Measurements from ENCODE around the gene MACROH2A1.

The MACROH2A1 gene

GRCh38 chr5:135349886-135350285, 49.1 kb downstream of the MACROH2A1 start:
- no peak overlapping the region for H3K4me3 ChIP-seq (ENCODE audit: control insufficient read depth, low read depth, low read length)
- DNase-seq (ENCODE audit: low read depth), result no peak
- no peak for TF ChIP-seq CTCF (IDR thresholded peaks at IDR 0.05; ENCODE audit: control insufficient read depth, insufficient read depth, low read depth, low read length, missing control alignments)

- H3K4me3 ChIP-seq (ENCODE audit: control insufficient read depth, low read depth, low read length), result no peak overlapping the region
- no peak for TF ChIP-seq CTCF (IDR thresholded peaks at IDR 0.05; ENCODE audit: control insufficient read depth, insufficient read depth, low read depth, low read length, missing control alignments)
- DNase-seq (ENCODE audit: low read depth), result no peak
These were observed 49.6 kb downstream of the MACROH2A1 start for GRCh38 chr5:135349451-135349850.

GRCh38 chr5:135348918-135349317, 50.1 kb downstream of the MACROH2A1 start:
- DNase-seq (ENCODE audit: low read depth), result no peak
- no peak for TF ChIP-seq CTCF (IDR thresholded peaks at IDR 0.05; ENCODE audit: control insufficient read depth, insufficient read depth, low read depth, low read length, missing control alignments)

GRCh38 chr5:135347392-135347791, 51.6 kb downstream of the MACROH2A1 start:
- no peak overlapping the region for H3K4me3 ChIP-seq (ENCODE audit: control insufficient read depth, low read depth, low read length)
- TF ChIP-seq CTCF (IDR thresholded peaks at IDR 0.05; ENCODE audit: control insufficient read depth, insufficient read depth, low read depth, low read length, missing control alignments), result no peak
- no peak for DNase-seq (ENCODE audit: low read depth)

More at GRCh38 chr5:135348918-135349317, 50.1 kb downstream of the MACROH2A1 start:
- no peak overlapping the region for H3K4me3 ChIP-seq (ENCODE audit: control insufficient read depth, low read depth, low read length)

GRCh38 chr5:135345956-135346731, 52.9 kb downstream of the MACROH2A1 start:
- TF ChIP-seq CTCF (IDR thresholded peaks at IDR 0.05; ENCODE audit: control insufficient read depth, insufficient read depth, low read depth, low read length, missing control alignments), result no peak
- no peak overlapping the region for H3K4me3 ChIP-seq (ENCODE audit: control insufficient read depth, low read depth, low read length)
- no peak for DNase-seq (ENCODE audit: low read depth)

- TF ChIP-seq CTCF (IDR thresholded peaks at IDR 0.05; ENCODE audit: control insufficient read depth, insufficient read depth, low read depth, low read length, missing control alignments), result no peak
- H3K4me3 ChIP-seq (ENCODE audit: control insufficient read depth, low read depth, low read length), result no peak overlapping the region
- DNase-seq (ENCODE audit: low read depth), result no peak
These were observed 54.7 kb downstream of the MACROH2A1 start for GRCh38 chr5:135344349-135344748.

All from AG09309 (cell line).